HEK293 (cell line): ENCODE measurements around the gene PRMT7.

Experiments
- CTCF ChIA-PET: fragments of 350-600 bp; formaldehyde crosslinking; extraction: SDS; loops from one replicate; lab custom pipeline; 2021; ENCODE audit warnings: antibody characterized with exemption; lab: Yijun Ruan, JAX
- POLR2A ChIA-PET: fragments of 300-600 bp; formaldehyde crosslinking; extraction: SDS; loops from one replicate; lab custom pipeline; 2020; ENCODE audit warnings: antibody characterized with exemption, inconsistent platforms; lab: Yijun Ruan, JAX
- H3K27ac ChIP-seq: fragments of 200-500 bp; sonication (Bioruptor generic); 2 replicates; pipeline ENCODE4 v1.5.1; 2014; ENCODE audit warnings: low read depth, low read length, control low read depth, inconsistent platforms; ENCODE audit errors: extremely low read depth
- H3K36me3 ChIP-seq, 2 experiments: fragments of 200-500 bp in 1 of 2; sonication (Bioruptor generic) in 1 of 2; 1 replicate in 1 of 2; 2 replicates in 1 of 2; pipeline ENCODE4 v1.5.1; 2014 to 2017; ENCODE audit warnings: inconsistent platforms in 2 of 2, low read length in 2 of 2; ENCODE audit not compliant: control insufficient read depth in 2 of 2, insufficient read depth in 1 of 2
- H3K4me1 ChIP-seq: fragments of 200-500 bp; sonication (Bioruptor generic); 2 replicates; pipeline ENCODE4 v1.5.1; 2014; ENCODE audit warnings: mild to moderate bottlenecking, low read length, inconsistent platforms; ENCODE audit not compliant: control insufficient read depth, insufficient read depth
- H3K4me3 ChIP-seq: 2 replicates; pipeline ENCODE4 v1.5.1; 2011; ENCODE audit warnings: low read depth, mild to moderate bottlenecking, control low read depth, low read length, moderate library complexity
- H3K9me3 ChIP-seq: fragments of 200-500 bp; sonication (Bioruptor generic); 2 replicates; pipeline ENCODE4 v1.5.1; 2014; ENCODE audit warnings: low read depth, low read length, inconsistent platforms; ENCODE audit not compliant: control insufficient read depth, insufficient read depth
- GFI1B ChIP-seq: fragments of 450-650 bp; formaldehyde crosslinking; IDR thresholded peaks from 2 replicates; pipeline ENCODE4 v1.5.1; 2016; ENCODE audit warnings: missing biosample characterization, missing genetic modification characterization
- KLF8 ChIP-seq: fragments of 450-650 bp; formaldehyde crosslinking; IDR thresholded peaks from 2 replicates; pipeline ENCODE4 v1.5.1; 2016; ENCODE audit warnings: missing biosample characterization, missing genetic modification characterization
- MEIS1 ChIP-seq: sonication (generic); formaldehyde crosslinking; IDR thresholded peaks from 2 replicates; pipeline ENCODE4 v1.8.1; 2022; ENCODE audit warnings: missing genetic modification reagents, mild to moderate bottlenecking, borderline replicate concordance
- MZF1 ChIP-seq: fragments of 450-650 bp; formaldehyde crosslinking; IDR thresholded peaks from 2 replicates; pipeline ENCODE4 v1.5.1; 2017; ENCODE audit warnings: missing biosample characterization, missing genetic modification characterization, borderline replicate concordance
- REPIN1 ChIP-seq: fragments of 450-650 bp; formaldehyde crosslinking; IDR thresholded peaks from 2 replicates; pipeline ENCODE4 v1.5.1; 2017; ENCODE audit warnings: missing biosample characterization, missing genetic modification characterization, low read depth
- SP2 ChIP-seq: fragments of 450-650 bp; formaldehyde crosslinking; IDR thresholded peaks from 2 replicates; pipeline ENCODE4 v1.5.1; 2016; ENCODE audit warnings: missing biosample characterization, missing genetic modification characterization
- ZFP3 ChIP-seq: fragments of 450-650 bp; formaldehyde crosslinking; IDR thresholded peaks from 2 replicates; pipeline ENCODE4 v1.5.1; 2016; ENCODE audit warnings: low read depth, missing biosample characterization, missing genetic modification characterization
- ZFP69B ChIP-seq: fragments of 450-650 bp; formaldehyde crosslinking; IDR thresholded peaks from 2 replicates; pipeline ENCODE4 v1.5.1; 2016; ENCODE audit warnings: missing biosample characterization, missing genetic modification characterization
- ZNF174 ChIP-seq: fragments of 450-650 bp; formaldehyde crosslinking; IDR thresholded peaks from 2 replicates; pipeline ENCODE4 v1.5.0; 2017; ENCODE audit warnings: missing biosample characterization, mild to moderate bottlenecking, missing genetic modification characterization
- ZNF23 ChIP-seq: fragments of 450-650 bp; formaldehyde crosslinking; IDR thresholded peaks from 2 replicates; pipeline ENCODE4 v1.5.1; 2016; ENCODE audit warnings: missing biosample characterization, missing genetic modification characterization, borderline replicate concordance
- ZNF248 ChIP-seq: fragments of 450-650 bp; formaldehyde crosslinking; IDR thresholded peaks from 2 replicates; pipeline ENCODE4 v1.5.1; 2017; ENCODE audit warnings: missing biosample characterization, missing genetic modification characterization
- ZNF292 ChIP-seq: fragments of 450-650 bp; formaldehyde crosslinking; IDR thresholded peaks from 2 replicates; pipeline ENCODE4 v1.5.1; 2016; ENCODE audit warnings: low read depth, missing biosample characterization, missing genetic modification characterization, borderline replicate concordance
- ZNF37A ChIP-seq: fragments of 450-650 bp; IDR thresholded peaks from 2 replicates; pipeline ENCODE4 v1.5.1; 2018; ENCODE audit warnings: missing biosample characterization, missing genetic modification characterization
- ZNF558 ChIP-seq: fragments of 450-650 bp; formaldehyde crosslinking; IDR thresholded peaks from 2 replicates; pipeline ENCODE4 v1.5.1; 2016; ENCODE audit warnings: missing biosample characterization, missing genetic modification characterization
- ZNF624 ChIP-seq: fragments of 450-650 bp; formaldehyde crosslinking; IDR thresholded peaks from 2 replicates; pipeline ENCODE4 v1.5.1; 2017; ENCODE audit warnings: missing biosample characterization, missing genetic modification characterization
- ZNF76 ChIP-seq: fragments of 450-650 bp; formaldehyde crosslinking; IDR thresholded peaks from 2 replicates; pipeline ENCODE4; 2016; ENCODE audit warnings: low read depth, missing biosample characterization, missing genetic modification characterization, borderline replicate concordance
- ZSCAN16 ChIP-seq: fragments of 450-650 bp; formaldehyde crosslinking; IDR thresholded peaks from 2 replicates; pipeline ENCODE4 v1.5.1; 2016; ENCODE audit warnings: missing biosample characterization, missing genetic modification characterization
- TF ChIP-seq, protein P1 (sequence below): fragments of 450-650 bp; IDR thresholded peaks from 2 replicates; pipeline ENCODE4 v1.5.1; 2018; ENCODE audit warnings: missing biosample characterization, missing genetic modification characterization
- TF ChIP-seq, protein P2 (sequence below): fragments of 450-650 bp; formaldehyde crosslinking; IDR thresholded peaks from 2 replicates; pipeline ENCODE4 v1.5.1; 2016; ENCODE audit warnings: missing biosample characterization, missing genetic modification characterization
- TF ChIP-seq, protein P3 (sequence below): fragments of 450-650 bp; formaldehyde crosslinking; optimal IDR thresholded peaks from 2 replicates; pipeline ENCODE3; 2016; ENCODE audit warnings: missing biosample characterization, mild to moderate bottlenecking, missing genetic modification characterization
- TF ChIP-seq, protein P4 (sequence below): fragments of 450-650 bp; formaldehyde crosslinking; IDR thresholded peaks from 2 replicates; pipeline ENCODE4 v1.5.1; 2016; ENCODE audit warnings: missing biosample characterization, missing genetic modification characterization

The PRMT7 gene

DNA sequence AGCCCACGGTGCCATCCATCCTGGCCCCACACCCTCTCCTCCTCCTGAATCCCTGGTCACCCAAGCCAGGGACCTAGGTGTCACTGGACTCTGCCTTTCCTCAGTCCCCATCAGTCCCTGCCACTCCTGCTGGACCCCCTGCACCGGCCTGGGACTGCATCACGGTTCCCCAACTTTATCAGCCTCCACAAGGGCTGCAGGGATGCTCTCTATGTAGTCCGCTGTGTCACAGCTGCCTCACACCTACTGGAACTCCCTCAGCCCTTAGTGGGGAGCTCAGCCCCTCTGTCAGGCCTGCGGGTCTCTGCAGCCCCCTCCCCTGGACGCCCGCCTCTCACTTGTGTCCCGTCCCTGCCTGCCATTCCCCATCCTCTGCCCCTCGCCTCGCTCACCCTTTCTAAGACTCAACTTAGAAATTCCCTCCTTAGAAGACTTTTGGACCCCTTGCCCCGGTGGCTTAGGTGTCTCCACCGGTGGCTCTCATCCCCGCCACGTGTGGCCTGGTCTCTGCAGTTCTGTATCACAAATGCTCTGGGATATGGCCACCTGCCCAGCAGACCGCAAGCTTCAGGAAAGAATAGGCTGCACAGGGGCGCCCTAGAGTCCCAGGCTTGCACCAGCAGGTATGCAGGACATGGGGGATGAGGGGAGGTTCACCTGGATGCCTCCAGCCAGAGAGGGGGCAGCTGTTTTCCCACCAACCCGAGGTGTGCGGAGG, 62.9 kb downstream of the PRMT7 start (continued):
- no peak for TF ChIP-seq ZFP3 (tag by site-specific recombination)
- TF ChIP-seq, protein P1, sequence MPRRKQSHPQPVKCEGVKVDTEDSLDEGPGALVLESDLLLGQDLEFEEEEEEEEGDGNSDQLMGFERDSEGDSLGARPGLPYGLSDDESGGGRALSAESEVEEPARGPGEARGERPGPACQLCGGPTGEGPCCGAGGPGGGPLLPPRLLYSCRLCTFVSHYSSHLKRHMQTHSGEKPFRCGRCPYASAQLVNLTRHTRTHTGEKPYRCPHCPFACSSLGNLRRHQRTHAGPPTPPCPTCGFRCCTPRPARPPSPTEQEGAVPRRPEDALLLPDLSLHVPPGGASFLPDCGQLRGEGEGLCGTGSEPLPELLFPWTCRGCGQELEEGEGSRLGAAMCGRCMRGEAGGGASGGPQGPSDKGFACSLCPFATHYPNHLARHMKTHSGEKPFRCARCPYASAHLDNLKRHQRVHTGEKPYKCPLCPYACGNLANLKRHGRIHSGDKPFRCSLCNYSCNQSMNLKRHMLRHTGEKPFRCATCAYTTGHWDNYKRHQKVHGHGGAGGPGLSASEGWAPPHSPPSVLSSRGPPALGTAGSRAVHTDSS (tag by site-specific recombination) = no peak
- no peak for TF ChIP-seq ZNF76 (tag by site-specific recombination)
- no peak for TF ChIP-seq KLF8 (tag by site-specific recombination)
- TF ChIP-seq ZSCAN16 (tag by site-specific recombination) = no peak
- no peak for TF ChIP-seq ZNF174 (tag by site-specific recombination)

DNA sequence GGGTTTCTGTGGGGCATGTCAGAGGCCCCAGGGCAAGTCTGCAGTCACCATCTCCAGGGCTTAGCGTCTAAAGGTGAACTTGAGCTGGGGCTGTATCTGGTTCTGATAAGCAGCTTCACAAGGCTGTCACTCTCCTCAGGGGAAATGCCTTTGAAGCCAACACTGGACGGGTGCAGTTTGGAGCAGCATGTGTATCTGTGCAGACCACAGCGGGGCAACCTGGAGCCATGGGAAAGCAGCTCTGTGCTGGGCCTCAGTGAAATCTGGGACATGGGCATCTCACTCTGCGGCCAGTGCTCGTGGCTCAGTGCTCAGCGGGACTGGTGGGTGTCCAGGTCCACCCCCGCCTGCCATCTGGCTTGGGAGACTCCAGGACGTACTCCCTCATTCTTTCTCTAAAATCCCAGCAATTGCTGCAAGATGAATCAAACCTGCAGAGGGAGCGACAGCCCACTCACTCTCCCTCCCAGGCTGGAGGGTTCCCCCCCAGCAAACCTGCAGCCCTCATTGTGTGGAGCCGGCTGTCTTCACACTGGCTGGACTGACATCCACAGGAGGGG, 63.5 kb downstream of the PRMT7 start:
- TF ChIP-seq MEIS1 (CRISPR knock-in tag) (no peak), ZNF23 (tag by site-specific recombination) (no peak), ZFP69B (tag by site-specific recombination) (no peak), ZNF76 (tag by site-specific recombination) (no peak), ZNF292 (no peak), ZNF624 (tag by site-specific recombination) (no peak), MZF1 (tag by site-specific recombination) (no peak), ZNF558 (tag by site-specific recombination) (no peak), ZNF37A (tag by site-specific recombination) (no peak), SP2 (no peak), ZNF248 (tag by site-specific recombination) (no peak), REPIN1 (no peak), GFI1B (tag by site-specific recombination) (no peak)
- TF ChIP-seq, protein P2, sequence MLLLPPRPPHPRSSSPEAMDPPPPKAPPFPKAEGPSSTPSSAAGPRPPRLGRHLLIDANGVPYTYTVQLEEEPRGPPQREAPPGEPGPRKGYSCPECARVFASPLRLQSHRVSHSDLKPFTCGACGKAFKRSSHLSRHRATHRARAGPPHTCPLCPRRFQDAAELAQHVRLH (tag by site-specific recombination) = no peak
- TF ChIP-seq, protein P3, sequence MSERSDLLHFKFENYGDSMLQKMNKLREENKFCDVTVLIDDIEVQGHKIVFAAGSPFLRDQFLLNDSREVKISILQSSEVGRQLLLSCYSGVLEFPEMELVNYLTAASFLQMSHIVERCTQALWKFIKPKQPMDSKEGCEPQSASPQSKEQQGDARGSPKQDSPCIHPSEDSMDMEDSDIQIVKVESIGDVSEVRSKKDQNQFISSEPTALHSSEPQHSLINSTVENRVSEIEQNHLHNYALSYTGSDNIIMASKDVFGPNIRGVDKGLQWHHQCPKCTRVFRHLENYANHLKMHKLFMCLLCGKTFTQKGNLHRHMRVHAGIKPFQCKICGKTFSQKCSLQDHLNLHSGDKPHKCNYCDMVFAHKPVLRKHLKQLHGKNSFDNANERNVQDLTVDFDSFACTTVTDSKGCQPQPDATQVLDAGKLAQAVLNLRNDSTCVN (tag by site-specific recombination) = no peak
- TF ChIP-seq, protein P4, sequence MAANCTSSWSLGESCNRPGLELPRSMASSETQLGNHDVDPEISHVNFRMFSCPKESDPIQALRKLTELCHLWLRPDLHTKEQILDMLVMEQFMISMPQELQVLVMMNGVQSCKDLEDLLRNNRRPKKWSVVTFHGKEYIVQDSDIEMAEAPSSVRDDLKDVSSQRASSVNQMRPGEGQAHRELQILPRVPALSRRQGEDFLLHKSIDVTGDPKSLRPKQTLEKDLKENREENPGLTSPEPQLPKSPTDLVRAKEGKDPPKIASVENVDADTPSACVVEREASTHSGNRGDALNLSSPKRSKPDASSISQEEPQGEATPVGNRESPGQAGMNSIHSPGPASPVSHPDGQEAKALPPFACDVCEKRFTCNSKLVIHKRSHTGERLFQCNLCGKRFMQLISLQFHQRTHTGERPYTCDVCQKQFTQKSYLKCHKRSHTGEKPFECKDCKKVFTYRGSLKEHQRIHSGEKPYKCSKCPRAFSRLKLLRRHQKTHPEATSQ = no peak
- Histone ChIP-seq H3K4me3 (no peak overlapping the region), H3K36me3 (no peaks in the 10 kb centered on the region), H3K4me1 (no peaks in the 10 kb centered on the region), H3K27ac (no peak overlapping the region), H3K9me3 (no peaks in the 10 kb centered on the region)
- ChIA-PET POLR2A (interaction anchor here (0.5 kb wide), 1 partner anchor 190 kb away, joined by 3 read pairs; no protein-coding TSS in a partner anchor), CTCF (interaction anchor here (1.6 kb wide), 1 partner anchor 136 kb away, joined by 7 read pairs; no protein-coding TSS in a partner anchor)
